Astrocyte (in vitro differentiated cells and primary cell): ENCODE results near the gene JUN. TPM values are rescaled to one million over a fixed set of nuclear protein-coding genes. Genes with fewer than 3 reads are reported as not detected.

ENCODE experiments used
- DNase-seq: peaks from one replicate; pipeline ENCODE4 v3.0.0-alpha.2; 2010; ENCODE audit warnings: low read depth
- FAIRE-seq: peaks from 2 replicates; lab custom pipeline; 2011; peaks lifted over from hg19 to GRCh38; lab: Jason Lieb, UNC
- H2AFZ ChIP-seq: 2 replicates; pipeline ENCODE4 v1.6.0; 2012; ENCODE audit warnings: low read depth, low read length, inconsistent platforms
- H3K27ac ChIP-seq: 2 replicates; pipeline ENCODE4 v1.5.1; 2011; ENCODE audit warnings: low read depth, low read length, inconsistent platforms
- H3K27me3 ChIP-seq: 2 replicates; pipeline ENCODE4 v1.6.0; 2011; ENCODE audit warnings: low read length, inconsistent platforms; ENCODE audit not compliant: insufficient read depth
- H3K36me3 ChIP-seq: 2 replicates; pipeline ENCODE4 v1.5.1; 2011; ENCODE audit warnings: low read length, inconsistent platforms; ENCODE audit not compliant: insufficient read depth
- H3K4me1 ChIP-seq: 2 replicates; pipeline ENCODE4 v1.5.1; 2011; ENCODE audit warnings: low read length, inconsistent platforms; ENCODE audit not compliant: insufficient read depth
- H3K4me2 ChIP-seq: 2 replicates; pipeline ENCODE4 v1.6.0; 2012; ENCODE audit warnings: low read length, inconsistent platforms
- H3K4me3 ChIP-seq: 2 replicates; pipeline ENCODE4 v1.5.1; 2011; ENCODE audit warnings: low read depth, mild to moderate bottlenecking, low read length, inconsistent platforms; ENCODE audit not compliant: insufficient read depth
- H3K79me2 ChIP-seq: 2 replicates; pipeline ENCODE4 v1.6.0; 2012; ENCODE audit warnings: mild to moderate bottlenecking, low read length, inconsistent platforms; ENCODE audit not compliant: insufficient read depth
- H3K9ac ChIP-seq: 2 replicates; pipeline ENCODE4 v1.6.0; 2012; ENCODE audit warnings: mild to moderate bottlenecking, low read length, inconsistent platforms
- H3K9me3 ChIP-seq: 2 replicates; pipeline ENCODE4 v1.5.1; 2012; ENCODE audit warnings: low read depth, mild to moderate bottlenecking, low read length, inconsistent platforms; ENCODE audit not compliant: insufficient read depth
- H4K20me1 ChIP-seq: 2 replicates; pipeline ENCODE4 v1.6.0; 2012; ENCODE audit warnings: low read length, inconsistent platforms; ENCODE audit not compliant: insufficient read depth
- H3K27ac Mint-ChIP-seq: one replicate; pipeline ENCODE4 v1.8.0; 2021; ENCODE audit warnings: mild to moderate bottlenecking, mixed read lengths; ENCODE audit not compliant: unreplicated experiment
- H3K27me3 Mint-ChIP-seq: one replicate; pipeline ENCODE4 v1.8.0; 2021; ENCODE audit warnings: low read depth, mixed read lengths; ENCODE audit not compliant: unreplicated experiment
- H3K36me3 Mint-ChIP-seq: one replicate; pipeline ENCODE4 v1.8.0; 2021; ENCODE audit warnings: low read depth, mixed read lengths; ENCODE audit not compliant: unreplicated experiment
- H3K4me1 Mint-ChIP-seq: one replicate; pipeline ENCODE4 v1.8.0; 2021; ENCODE audit warnings: low read depth, mixed read lengths; ENCODE audit not compliant: unreplicated experiment
- H3K4me3 Mint-ChIP-seq: one replicate; pipeline ENCODE4 v1.8.0; 2021; ENCODE audit warnings: mild to moderate bottlenecking, moderate library complexity, mixed read lengths; ENCODE audit not compliant: unreplicated experiment
- H3K9me3 Mint-ChIP-seq: one replicate; pipeline ENCODE4 v1.8.0; 2021; ENCODE audit warnings: mild to moderate bottlenecking, mixed read lengths; ENCODE audit not compliant: unreplicated experiment
- CTCF ChIP-seq: IDR thresholded peaks from 2 replicates; pipeline ENCODE4 v1.5.1; 2011; ENCODE audit warnings: low read depth, mild to moderate bottlenecking, inconsistent platforms, low read length, moderate library complexity; ENCODE audit not compliant: insufficient read depth
- EZH2 ChIP-seq: IDR thresholded peaks from 2 replicates; pipeline ENCODE4 v1.6.1; 2012; ENCODE audit warnings: mild to moderate bottlenecking, low read length, inconsistent platforms; ENCODE audit not compliant: insufficient read depth
- total RNA-seq: library from RNA; stranded (reverse); gene quantifications from 2 replicates; pipeline ENCODE4 v1.2.1, GENCODE V29; 2021

The JUN gene
- total RNA-seq, 1 donor from 2014 or later: 101 TPM

- H3K4me1 Mint-ChIP-seq: peaks cover 12% of the 10 kb centered on the region
Measured at GRCh38 chr1:58741678-58742553, 41.9 kb downstream of the JUN start.

GRCh38 chr1:58739856-58740466 lies 43.9 kb downstream of the JUN start:
- Histone ChIP-seq H3K9ac (no peak overlapping the region), H3K4me2 (no peak overlapping the region), H3K79me2 (no peaks in the 10 kb centered on the region), H4K20me1 (no peaks in the 10 kb centered on the region), H3K4me3 (no peak overlapping the region), H3K36me3 (no peaks in the 10 kb centered on the region), H2AFZ (no peak overlapping the region), H3K9me3 (no peaks in the 10 kb centered on the region), H3K27me3 (no peaks in the 10 kb centered on the region), H3K4me1 (no peaks in the 10 kb centered on the region), H3K27ac (no peak overlapping the region)
- Mint-ChIP-seq H3K27me3 (no peaks in the 10 kb centered on the region), H3K4me3 (no peak overlapping the region), H3K27ac (no peak overlapping the region), H3K9me3 (peaks cover 2% of the 10 kb centered on the region), H3K4me1 (peaks cover 4% of the 10 kb centered on the region), H3K36me3 (no peaks in the 10 kb centered on the region)
- DNase-seq (no peak), FAIRE-seq (peak; percentile 76)
- TF ChIP-seq EZH2 (no peak), CTCF (peak; percentile 83)

More at GRCh38 chr1:58741678-58742553, 41.9 kb downstream of the JUN start:
- H3K9me3 ChIP-seq: no peaks in the 10 kb centered on the region
- H3K27ac Mint-ChIP-seq: no peak overlapping the region
- no peak overlapping the region for H3K27ac ChIP-seq
- H3K4me1 ChIP-seq: peaks cover 12% of the 10 kb centered on the region
- H3K4me3 Mint-ChIP-seq: no peak overlapping the region
- peaks cover 2% of the 10 kb centered on the region for H3K9me3 Mint-ChIP-seq
- no peaks in the 10 kb centered on the region for H3K79me2 ChIP-seq
- no peak overlapping the region for H3K4me2 ChIP-seq
- no peaks in the 10 kb centered on the region for H4K20me1 ChIP-seq
- FAIRE-seq (peak; percentile 43), DNase-seq (no peak)
- H3K27me3 Mint-ChIP-seq: no peaks in the 10 kb centered on the region
- H3K27me3 ChIP-seq: no peaks in the 10 kb centered on the region
- no peak overlapping the region for H3K9ac ChIP-seq
- no peak overlapping the region for H2AFZ ChIP-seq
- H3K36me3 Mint-ChIP-seq: no peaks in the 10 kb centered on the region
- H3K4me3 ChIP-seq: no peak overlapping the region
- H3K36me3 ChIP-seq: no peaks in the 10 kb centered on the region
- TF ChIP-seq CTCF (no peak), EZH2 (no peak)
